Measurements from ENCODE around the gene NCAPH2. TPM values are rescaled to one million over a fixed set of nuclear protein-coding genes. Genes with fewer than 3 reads are reported as not detected.

NCAPH2 gene
- total and polyA plus RNA-seq, 2 of the 13 experiments (the other 11 are each of a cell fraction or from before 2014, with no cell fraction given), result 28.1 to 64.4 TPM

DNA sequence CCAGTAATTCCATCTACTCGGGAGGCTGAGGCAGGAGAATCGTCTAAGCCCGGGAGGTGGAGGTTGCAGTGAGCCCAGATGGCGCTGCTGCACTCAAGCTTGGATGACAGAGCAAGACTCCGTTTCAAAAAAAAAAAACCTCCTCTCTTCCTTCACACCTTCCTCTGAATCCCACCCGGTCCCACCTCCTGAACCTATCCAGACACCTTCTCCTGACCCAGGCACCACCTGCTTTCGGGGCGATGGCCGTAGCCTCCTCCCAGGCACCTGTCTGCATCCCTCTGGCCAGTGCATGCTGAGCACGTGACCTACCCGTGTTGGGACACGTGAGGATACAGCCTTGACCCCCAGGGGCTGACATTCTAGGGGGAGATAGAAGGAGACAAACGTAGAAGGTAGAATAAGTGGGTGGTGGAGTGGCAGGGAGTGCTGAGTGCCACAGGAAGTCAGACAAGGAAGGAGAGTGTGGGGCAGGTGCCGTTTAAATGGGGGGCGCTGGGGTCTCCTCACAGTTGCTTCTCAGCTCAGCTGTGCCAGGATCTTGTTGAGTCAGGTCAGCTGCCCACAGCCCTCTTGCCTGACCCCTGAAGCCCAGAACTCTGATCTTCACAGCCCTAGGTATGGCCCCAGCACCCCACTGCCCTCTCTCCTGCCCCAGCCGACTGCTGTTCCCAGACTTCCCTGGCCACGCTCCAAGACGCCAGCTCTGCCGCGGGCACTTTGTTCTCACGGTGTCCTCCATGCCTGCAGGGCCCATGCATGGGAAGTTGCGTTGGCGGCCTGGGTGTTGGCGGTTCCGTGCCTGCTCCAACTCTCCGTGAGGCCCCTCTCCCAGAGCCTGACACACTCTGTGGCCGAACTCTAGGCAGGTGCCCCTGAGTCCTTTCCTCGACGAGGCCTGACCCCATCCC lies 22.5 kb upstream of the NCAPH2 start:
- ATAC-seq (peak; percentile 55), FAIRE-seq (peak; percentile 8), DNase-seq (ENCODE audit: low spot score) (peak; percentile 35)
- Histone ChIP-seq H3K9ac (ENCODE audit: insufficient read depth, low read depth, low read length) (peak overlapping the region; percentile 52), H3K4me2 (ENCODE audit: low read depth, low read length) (peak overlapping the region; percentile 87), H3K36me3 (replicated peaks in 1 of 2; ENCODE audit: control insufficient read depth in 1 of 2, insufficient read depth in 2 of 2, low read length in 2 of 2) (no peaks in the 10 kb centered on the region), H3K4me3 (replicated peaks in 1 of 3; ENCODE audit: insufficient read depth in 1 of 3, low read depth in 2 of 3, low read length in 3 of 3) (peak overlapping the region in 2 of 3 experiments; percentile 30 to 64; a peak in 4 of 6 replicates), H2AFZ (ENCODE audit: low read length) (no peak overlapping the region), H4K20me1 (ENCODE audit: insufficient read depth, low read length) (no peaks in the 10 kb centered on the region; the same call in 1 of the 2 replicates), H3K9me3 (ENCODE audit: low read length) (no peaks in the 10 kb centered on the region), H3K79me2 (ENCODE audit: insufficient read depth, low read length) (no peaks in the 10 kb centered on the region), H3K27ac (ENCODE audit: extremely low read length, insufficient read depth, low read length) (peak overlapping the region; percentile 30), H3K4me1 (ENCODE audit: insufficient read depth, low read length) (peaks cover 57% of the 10 kb centered on the region), H3K27me3 (ENCODE audit: control insufficient read depth in 1 of 2, insufficient read depth in 2 of 2, low read length in 2 of 2) (0 out of 5 replicates have a peak, but pooled peaks cover 0 to under 1% of the 10 kb centered on the region in 2 experiments)
- in situ Hi-C loops (cut with HindIII; ENCODE audit: extremely low pct_ligation_motif_present, low pct_unique_long_range_greater_than_20kb), result no loop called here
- ChIA-PET CTCF (ENCODE audit: low intra/inter-chr PET ratio, low total read pairs) (interaction anchor here (0.6 to 1.0 kb wide), 2 partner anchors 13 to 235 kb away, joined by 3 to 5 read pairs; partner anchors contain the start of gene HDAC10), POLR2A (interaction anchor here (0.6 to 2.2 kb wide), 8 partner anchors 10 to 214 kb away, joined by 3 to 12 read pairs (median 3); partner anchors contain the start of genes LMF2, NCAPH2, SBF1 and SCO2)
- intact Hi-C loops (cut with micrococcal nuclease; ENCODE audit: unreplicated experiment), result no loop called here
- no TSS peak for BruUV-seq (replicated peaks)
- WGBS (ENCODE audit: low lambda C conversion rate), result 5% methylated on average over 28 of the region's 29 CpGs
- TF ChIP-seq RARA (CRISPR knock-in tag; IDR thresholded peaks at IDR 0.05) (peak; percentile 76), POLR2A (IDR thresholded peaks at IDR 0.05; ENCODE audit: insufficient read depth in 1 of 2, low read depth in 2 of 2, low read length in 2 of 2) (peak in 1 of 2 experiments; percentile 28; a peak in 1 of 4 replicates), ZC3H4 (CRISPR knock-in tag; IDR thresholded peaks at IDR 0.05; ENCODE audit: borderline replicate concordance) (0 out of 2 replicates have a peak, but pooled peaks have one; percentile 12), SATB2 (CRISPR knock-in tag; IDR thresholded peaks at IDR 0.05) (no peak), KDM5B (CRISPR knock-in tag; IDR thresholded peaks at IDR 0.05; ENCODE audit: borderline replicate concordance) (peak; percentile 50; the same call in 1 of the 2 replicates), ZNF563 (CRISPR knock-in tag; IDR thresholded peaks at IDR 0.05) (peak; percentile 34; the same call in 1 of the 2 replicates), ZNF572 (CRISPR knock-in tag; IDR thresholded peaks at IDR 0.05) (no peak), DNMT3B (CRISPR knock-in tag; conservative IDR thresholded peaks at IDR 0.05) (no peak; the same call in 1 of the 2 replicates)
- TF ChIP-seq, protein P1, sequence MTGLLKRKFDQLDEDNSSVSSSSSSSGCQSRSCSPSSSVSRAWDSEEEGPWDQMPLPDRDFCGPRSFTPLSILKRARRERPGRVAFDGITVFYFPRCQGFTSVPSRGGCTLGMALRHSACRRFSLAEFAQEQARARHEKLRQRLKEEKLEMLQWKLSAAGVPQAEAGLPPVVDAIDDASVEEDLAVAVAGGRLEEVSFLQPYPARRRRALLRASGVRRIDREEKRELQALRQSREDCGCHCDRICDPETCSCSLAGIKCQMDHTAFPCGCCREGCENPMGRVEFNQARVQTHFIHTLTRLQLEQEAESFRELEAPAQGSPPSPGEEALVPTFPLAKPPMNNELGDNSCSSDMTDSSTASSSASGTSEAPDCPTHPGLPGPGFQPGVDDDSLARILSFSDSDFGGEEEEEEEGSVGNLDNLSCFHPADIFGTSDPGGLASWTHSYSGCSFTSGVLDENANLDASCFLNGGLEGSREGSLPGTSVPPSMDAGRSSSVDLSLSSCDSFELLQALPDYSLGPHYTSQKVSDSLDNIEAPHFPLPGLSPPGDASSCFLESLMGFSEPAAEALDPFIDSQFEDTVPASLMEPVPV (CRISPR knock-in tag; IDR thresholded peaks at IDR 0.05), result peak; percentile 79; the same call in 1 of the 2 replicates
- TF ChIP-seq, protein P2, sequence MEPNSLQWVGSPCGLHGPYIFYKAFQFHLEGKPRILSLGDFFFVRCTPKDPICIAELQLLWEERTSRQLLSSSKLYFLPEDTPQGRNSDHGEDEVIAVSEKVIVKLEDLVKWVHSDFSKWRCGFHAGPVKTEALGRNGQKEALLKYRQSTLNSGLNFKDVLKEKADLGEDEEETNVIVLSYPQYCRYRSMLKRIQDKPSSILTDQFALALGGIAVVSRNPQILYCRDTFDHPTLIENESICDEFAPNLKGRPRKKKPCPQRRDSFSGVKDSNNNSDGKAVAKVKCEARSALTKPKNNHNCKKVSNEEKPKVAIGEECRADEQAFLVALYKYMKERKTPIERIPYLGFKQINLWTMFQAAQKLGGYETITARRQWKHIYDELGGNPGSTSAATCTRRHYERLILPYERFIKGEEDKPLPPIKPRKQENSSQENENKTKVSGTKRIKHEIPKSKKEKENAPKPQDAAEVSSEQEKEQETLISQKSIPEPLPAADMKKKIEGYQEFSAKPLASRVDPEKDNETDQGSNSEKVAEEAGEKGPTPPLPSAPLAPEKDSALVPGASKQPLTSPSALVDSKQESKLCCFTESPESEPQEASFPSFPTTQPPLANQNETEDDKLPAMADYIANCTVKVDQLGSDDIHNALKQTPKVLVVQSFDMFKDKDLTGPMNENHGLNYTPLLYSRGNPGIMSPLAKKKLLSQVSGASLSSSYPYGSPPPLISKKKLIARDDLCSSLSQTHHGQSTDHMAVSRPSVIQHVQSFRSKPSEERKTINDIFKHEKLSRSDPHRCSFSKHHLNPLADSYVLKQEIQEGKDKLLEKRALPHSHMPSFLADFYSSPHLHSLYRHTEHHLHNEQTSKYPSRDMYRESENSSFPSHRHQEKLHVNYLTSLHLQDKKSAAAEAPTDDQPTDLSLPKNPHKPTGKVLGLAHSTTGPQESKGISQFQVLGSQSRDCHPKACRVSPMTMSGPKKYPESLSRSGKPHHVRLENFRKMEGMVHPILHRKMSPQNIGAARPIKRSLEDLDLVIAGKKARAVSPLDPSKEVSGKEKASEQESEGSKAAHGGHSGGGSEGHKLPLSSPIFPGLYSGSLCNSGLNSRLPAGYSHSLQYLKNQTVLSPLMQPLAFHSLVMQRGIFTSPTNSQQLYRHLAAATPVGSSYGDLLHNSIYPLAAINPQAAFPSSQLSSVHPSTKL (CRISPR knock-in tag; IDR thresholded peaks at IDR 0.05), result peak; percentile 47
- TF ChIP-seq, protein P3, sequence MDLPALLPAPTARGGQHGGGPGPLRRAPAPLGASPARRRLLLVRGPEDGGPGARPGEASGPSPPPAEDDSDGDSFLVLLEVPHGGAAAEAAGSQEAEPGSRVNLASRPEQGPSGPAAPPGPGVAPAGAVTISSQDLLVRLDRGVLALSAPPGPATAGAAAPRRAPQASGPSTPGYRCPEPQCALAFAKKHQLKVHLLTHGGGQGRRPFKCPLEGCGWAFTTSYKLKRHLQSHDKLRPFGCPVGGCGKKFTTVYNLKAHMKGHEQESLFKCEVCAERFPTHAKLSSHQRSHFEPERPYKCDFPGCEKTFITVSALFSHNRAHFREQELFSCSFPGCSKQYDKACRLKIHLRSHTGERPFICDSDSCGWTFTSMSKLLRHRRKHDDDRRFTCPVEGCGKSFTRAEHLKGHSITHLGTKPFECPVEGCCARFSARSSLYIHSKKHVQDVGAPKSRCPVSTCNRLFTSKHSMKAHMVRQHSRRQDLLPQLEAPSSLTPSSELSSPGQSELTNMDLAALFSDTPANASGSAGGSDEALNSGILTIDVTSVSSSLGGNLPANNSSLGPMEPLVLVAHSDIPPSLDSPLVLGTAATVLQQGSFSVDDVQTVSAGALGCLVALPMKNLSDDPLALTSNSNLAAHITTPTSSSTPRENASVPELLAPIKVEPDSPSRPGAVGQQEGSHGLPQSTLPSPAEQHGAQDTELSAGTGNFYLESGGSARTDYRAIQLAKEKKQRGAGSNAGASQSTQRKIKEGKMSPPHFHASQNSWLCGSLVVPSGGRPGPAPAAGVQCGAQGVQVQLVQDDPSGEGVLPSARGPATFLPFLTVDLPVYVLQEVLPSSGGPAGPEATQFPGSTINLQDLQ (CRISPR knock-in tag; IDR thresholded peaks at IDR 0.05), result no peak
- TF ChIP-seq, protein P4, sequence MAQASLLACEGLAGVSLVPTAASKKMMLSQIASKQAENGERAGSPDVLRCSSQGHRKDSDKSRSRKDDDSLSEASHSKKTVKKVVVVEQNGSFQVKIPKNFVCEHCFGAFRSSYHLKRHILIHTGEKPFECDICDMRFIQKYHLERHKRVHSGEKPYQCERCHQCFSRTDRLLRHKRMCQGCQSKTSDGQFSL (CRISPR knock-in tag; IDR thresholded peaks at IDR 0.05), result no peak
- TF ChIP-seq, protein P5, sequence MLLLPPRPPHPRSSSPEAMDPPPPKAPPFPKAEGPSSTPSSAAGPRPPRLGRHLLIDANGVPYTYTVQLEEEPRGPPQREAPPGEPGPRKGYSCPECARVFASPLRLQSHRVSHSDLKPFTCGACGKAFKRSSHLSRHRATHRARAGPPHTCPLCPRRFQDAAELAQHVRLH (CRISPR knock-in tag; IDR thresholded peaks at IDR 0.05; ENCODE audit: borderline replicate concordance, low read depth), result no peak

Measured in HepG2 (cell line).